Activated CD8-positive, alpha-beta memory T cell treated with anti-CD3 and anti-CD28 coated beads for 36 hours (primary cell): ENCODE measurements around the gene AGPS. TPM values are rescaled to one million over a fixed set of nuclear protein-coding genes. Genes with fewer than 3 reads are reported as not detected.

ENCODE experiments used
- CTCF ChIA-PET: fragments of 350-600 bp; sonication (Branson Sonifier 250); formaldehyde crosslinking; loops from one replicate; lab custom pipeline; 2021; ENCODE audit warnings: antibody characterized with exemption; lab: Charles Lee
- POLR2A ChIA-PET: fragments of 350-600 bp; sonication (Branson Sonifier 250); formaldehyde crosslinking; loops from one replicate; lab custom pipeline; 2021; ENCODE audit warnings: antibody characterized with exemption; lab: Charles Lee
- total RNA-seq, 2 experiments: library from RNA; stranded (reverse); gene quantifications; one replicate each; pipeline ENCODE4 v1.2.3, GENCODE V29; 2021

AGPS gene
- total RNA-seq, 2 experiments from 2014 or later, result 64.8 to 69.7 TPM

DNA sequence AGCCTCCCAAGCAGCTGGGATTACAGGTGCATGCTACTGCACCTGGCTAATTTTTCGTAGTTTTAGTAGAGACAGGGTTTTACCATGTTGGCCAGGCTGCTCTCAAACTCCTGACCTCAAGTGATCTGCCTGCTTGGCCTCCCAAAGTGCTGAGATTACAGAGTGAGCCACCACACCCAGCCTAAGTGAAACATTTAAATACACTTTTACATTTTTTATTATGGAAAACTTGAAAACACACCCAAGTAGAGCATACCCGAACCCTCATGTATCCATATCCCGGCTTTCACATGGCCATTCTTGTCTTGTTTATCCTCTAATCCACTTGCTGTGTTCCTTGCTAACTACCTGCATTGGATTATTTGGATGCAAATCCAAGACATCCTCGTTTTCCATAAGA is 13.2 kb upstream of the AGPS start:
- POLR2A ChIA-PET, result no interaction called here
- CTCF ChIA-PET, result interaction anchor here (1.2 kb wide), 2 partner anchors 13 to 214 kb away, joined by 3 to 4 read pairs; no protein-coding TSS in a partner anchor

DNA sequence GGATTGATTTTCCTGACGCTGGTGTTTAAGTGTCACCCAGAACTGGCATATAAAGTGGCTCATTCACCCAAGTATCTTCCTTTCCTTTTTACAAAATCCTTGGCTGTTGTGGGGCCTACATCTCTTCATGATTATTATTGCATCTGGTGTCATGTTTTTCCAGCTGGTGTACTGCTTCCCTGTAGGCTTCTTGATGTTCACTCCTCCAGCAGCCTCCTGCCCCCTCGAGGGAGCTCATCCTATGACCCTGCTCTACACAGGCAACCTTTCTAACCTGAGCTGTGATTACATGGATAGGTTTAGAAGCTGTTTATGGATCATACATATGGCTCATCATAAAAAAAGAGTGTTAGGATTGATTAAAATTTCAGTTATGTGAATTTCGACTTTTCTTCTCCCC is 12.4 kb upstream of the AGPS start:
- POLR2A ChIA-PET, result no interaction called here

DNA sequence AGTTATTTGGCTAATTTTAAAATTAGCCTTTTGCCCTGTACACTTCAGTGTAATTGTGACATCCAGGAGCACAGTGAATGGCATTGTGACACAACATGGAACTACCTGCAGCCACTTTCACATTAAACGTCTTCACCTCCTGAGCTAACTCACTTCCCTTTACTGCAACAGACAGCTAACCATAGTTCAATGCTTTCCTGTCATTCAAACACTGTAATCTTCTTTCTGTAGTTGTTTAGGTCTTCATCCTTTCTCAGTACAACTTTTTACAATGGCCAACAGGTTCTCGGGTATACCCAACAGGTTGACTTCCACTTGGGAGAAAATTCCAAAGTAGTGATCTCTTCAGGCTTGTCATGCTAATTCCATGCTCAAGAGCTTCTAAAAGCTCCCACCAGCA is 8.6 kb upstream of the AGPS start:
- CTCF ChIA-PET, result no interaction called here
- POLR2A ChIA-PET, result no interaction called here

More for the DNA sequence above, 12.4 kb upstream of the AGPS start:
- CTCF ChIA-PET, result interaction anchor here (1.2 kb wide), 2 partner anchors 12 to 215 kb away, joined by 3 to 4 read pairs; no protein-coding TSS in a partner anchor

DNA sequence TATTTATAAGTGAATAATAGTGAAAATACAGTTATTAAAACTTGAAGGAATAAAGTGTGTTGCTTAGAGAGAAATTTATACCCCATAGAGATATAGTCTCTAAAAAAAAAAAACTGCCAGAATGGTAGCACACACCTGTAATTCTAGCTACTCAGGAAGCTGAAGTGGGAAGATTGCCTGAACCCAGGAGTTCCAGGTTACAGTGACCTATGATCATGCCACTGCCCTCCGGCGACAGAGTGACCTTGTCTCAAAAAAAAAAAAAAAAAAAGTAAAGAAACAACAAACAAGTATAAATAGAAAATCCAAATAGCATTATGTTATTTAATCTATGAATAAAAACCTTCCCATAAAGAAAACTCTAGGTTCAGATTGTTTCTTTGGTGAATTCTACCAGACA is 7.4 kb upstream of the AGPS start:
- ChIA-PET POLR2A (no interaction called here), CTCF (no interaction called here)

DNA sequence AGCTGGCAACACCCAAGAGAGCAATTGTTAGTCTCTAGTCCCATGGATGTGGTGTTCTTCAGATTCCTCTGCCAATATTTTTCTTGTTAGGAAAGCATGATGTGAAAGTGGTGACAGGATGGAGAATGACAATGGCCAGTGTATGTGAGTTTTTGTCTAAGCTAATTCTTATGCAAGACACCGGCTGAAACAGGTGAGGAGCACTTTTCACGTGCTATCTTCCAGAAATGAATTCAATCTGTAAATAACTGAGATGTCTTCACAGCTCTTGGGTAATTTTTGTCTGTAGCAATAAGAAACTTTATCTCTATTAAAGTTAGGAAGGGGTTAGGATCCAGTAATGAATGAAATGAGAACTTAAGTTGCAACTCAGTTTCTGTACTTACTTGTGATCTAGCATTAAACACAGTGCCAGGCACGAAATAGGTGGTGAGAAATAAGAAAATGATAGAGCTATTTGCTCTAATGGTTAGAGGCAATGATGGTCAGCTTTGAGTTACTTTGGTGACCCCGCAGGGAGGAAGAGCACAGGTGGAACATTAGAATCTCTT is 676 bp upstream of the AGPS start:
- CTCF ChIA-PET, result interaction anchor here (0.5 to 1.7 kb wide), 4 partner anchors 12 to 152 kb away, joined by 3 to 6 read pairs (median 3); no protein-coding TSS in a partner anchor
- POLR2A ChIA-PET, result interaction anchor here (0.8 to 1.8 kb wide), 4 partner anchors 15 to 128 kb away, joined by 3 to 6 read pairs (median 4); partner anchors contain the start of gene NFE2L2

DNA sequence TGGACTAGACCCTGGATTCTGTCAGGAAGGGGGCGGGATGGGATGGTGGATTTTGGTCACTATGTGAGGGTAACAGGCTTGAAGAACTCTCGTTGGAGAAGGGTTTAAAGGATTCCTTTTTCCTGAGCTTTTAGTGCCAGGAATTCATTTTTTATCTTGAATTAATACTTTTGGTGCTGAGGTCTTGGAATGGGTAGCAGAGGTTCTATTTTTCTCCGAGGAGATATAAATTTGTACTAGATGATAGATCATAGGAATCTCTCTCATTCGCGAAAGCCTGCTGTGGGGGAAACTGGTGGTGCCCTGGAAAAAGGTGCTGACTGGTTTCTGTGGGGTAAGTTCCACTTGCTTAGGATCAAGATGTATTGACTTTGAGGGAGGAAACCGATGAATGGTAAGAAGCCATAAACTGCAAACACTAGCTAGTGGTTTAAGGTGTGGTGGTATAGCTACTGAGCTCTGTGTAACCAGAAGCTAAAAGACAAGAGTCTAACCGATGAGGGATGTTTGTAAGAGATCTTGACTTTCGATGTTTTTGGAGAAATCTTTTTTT is 706 bp downstream of the AGPS start:
- CTCF ChIA-PET, result interaction anchor here (1.1 to 1.7 kb wide), 4 partner anchors 12 to 579 kb away, joined by 3 to 6 read pairs (median 4); no protein-coding TSS in a partner anchor
- POLR2A ChIA-PET, result interaction anchor here (0.6 to 0.9 kb wide), 4 partner anchors 13 to 232 kb away, joined by 3 to 5 read pairs (median 4); no protein-coding TSS in a partner anchor

DNA sequence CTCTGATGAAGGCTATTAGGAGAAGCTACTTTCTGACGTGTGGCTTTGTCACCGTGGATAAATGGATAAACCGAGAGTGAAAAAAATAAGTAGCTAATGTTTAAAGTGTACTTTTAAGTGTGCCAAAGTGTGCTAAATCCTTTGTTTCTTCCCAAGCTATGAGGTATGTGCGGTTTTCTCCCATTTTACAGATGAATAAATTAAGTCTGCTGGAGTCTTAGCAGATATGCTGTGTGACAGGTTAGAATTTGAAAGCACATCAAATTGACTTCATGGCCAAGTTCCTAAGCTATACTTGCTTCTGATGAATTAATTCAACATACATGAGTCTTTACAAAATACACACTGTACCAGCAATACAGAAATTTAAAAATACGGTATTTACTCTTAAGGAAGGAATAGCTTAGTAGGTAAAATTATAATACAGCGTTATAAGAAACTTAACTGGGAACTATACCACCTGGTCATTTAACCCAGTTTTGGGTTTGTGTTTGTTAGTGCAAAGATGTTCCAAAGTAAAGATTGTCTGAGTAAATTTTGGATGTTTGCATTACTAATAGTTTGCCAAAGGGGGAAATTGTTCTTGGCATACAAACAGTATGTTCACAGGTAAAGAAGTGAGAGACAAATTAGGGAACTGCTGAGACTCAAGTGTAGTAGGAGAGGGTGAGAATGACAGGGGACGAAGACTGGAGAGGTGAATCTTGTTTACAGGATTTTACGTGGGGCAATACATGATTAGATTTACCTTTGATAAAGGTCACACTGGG is 1.4 kb downstream of the AGPS start:
- CTCF ChIA-PET, result interaction anchor here (1.1 to 1.7 kb wide), 3 partner anchors 13 to 579 kb away, joined by 3 to 5 read pairs (median 3); no protein-coding TSS in a partner anchor
- POLR2A ChIA-PET, result interaction anchor here (0.7 to 0.9 kb wide), 3 partner anchors 13 to 180 kb away, joined by 3 to 5 read pairs (median 5); no protein-coding TSS in a partner anchor

DNA sequence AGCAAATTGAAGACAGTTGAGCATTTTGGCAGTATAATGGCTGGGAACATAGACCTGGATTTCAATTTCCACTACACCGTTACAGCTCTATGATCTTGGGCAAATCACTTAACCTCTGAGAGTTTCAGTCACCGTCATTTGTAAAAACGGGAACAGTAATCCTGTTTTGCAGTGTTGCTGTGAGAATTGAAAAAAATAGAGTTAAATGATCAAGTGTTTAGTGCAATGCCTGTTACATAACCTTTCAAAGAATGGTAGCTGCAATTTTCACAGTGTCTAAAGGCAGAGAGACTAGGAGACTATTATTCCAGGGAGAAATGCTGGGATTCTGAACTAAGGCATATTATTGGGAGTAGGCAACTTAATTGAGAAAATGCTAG is 2.0 kb downstream of the AGPS start:
- CTCF ChIA-PET, result interaction anchor here (0.6 to 1.7 kb wide), 3 partner anchors 14 to 245 kb away, joined by 3 to 5 read pairs (median 3); no protein-coding TSS in a partner anchor
- POLR2A ChIA-PET, result no interaction called here

DNA sequence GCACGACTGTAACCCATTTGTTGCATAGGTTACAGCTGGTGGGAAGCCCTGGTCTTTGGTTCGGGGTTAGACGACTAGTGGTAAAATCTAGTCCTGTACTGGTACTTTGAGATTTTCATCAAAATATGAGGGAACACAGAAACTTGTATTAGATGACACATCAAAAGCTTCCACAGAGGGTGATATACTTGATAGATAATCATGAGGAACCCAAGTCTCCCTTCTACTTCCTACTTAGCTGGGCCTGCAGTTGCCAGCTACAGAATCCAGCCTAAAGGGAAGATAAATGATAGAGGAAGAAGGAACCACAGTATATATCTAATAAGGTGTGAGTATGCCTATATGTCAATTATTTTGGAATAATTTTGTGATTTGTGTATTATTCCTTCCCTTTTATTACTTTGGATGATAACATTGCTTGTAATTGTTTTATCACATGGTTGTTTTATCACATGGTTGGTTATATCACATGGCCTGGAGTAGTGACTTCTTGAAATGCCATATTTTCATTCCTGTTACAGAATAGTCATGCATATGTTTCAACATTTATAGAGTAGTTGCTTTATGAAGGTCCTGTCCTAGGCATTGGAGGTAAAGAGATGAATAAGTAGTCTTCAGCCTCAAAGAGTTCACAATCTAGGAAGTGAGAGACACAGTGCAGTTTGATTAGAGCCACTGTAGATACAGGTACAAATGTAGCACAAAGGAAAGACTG is 2.9 kb downstream of the AGPS start:
- POLR2A ChIA-PET, result no interaction called here
- CTCF ChIA-PET, result interaction anchor here (0.6 to 1.7 kb wide), 3 partner anchors 231 to 1336 kb away, joined by 3 to 5 read pairs (median 4); no protein-coding TSS in a partner anchor

DNA sequence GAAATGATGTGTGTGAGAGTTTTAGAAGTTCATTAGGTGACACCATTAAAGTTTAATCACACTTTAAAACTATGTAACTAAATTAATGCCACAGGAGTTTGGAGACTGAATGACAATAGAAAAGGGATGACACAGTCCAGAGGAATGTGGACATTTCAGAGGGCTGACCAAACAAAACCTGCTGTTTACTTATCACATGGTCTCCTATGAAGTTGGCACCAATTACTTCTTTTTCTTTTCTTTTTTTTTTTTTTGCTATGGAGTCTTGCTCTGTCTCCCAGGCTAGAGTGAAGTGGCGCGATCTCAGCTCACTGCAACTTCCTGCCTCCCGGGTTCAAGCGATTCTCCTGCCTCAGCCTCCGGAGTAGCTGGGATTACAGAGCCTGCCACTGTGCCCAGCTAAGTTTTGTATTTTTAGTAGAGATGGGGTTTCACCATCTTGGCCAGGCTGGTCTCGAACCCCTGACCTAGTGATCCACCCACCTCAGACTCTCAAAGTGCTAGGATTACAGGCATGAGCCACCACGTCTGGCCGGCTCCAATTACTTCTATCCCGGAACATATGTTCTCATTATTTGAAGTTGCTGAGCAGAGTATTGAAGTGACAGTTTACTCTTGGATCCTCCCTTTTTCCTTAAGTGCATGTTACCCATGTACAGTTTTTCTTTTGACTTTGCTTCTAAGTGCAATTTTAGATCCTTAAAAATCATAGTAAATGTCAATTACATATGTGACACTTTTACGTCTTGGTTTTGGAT is 4.3 kb downstream of the AGPS start:
- ChIA-PET CTCF (interaction anchor here (0.6 kb wide), 2 partner anchors 94 to 241 kb away, joined by 3 read pairs; no protein-coding TSS in a partner anchor), POLR2A (no interaction called here)

DNA sequence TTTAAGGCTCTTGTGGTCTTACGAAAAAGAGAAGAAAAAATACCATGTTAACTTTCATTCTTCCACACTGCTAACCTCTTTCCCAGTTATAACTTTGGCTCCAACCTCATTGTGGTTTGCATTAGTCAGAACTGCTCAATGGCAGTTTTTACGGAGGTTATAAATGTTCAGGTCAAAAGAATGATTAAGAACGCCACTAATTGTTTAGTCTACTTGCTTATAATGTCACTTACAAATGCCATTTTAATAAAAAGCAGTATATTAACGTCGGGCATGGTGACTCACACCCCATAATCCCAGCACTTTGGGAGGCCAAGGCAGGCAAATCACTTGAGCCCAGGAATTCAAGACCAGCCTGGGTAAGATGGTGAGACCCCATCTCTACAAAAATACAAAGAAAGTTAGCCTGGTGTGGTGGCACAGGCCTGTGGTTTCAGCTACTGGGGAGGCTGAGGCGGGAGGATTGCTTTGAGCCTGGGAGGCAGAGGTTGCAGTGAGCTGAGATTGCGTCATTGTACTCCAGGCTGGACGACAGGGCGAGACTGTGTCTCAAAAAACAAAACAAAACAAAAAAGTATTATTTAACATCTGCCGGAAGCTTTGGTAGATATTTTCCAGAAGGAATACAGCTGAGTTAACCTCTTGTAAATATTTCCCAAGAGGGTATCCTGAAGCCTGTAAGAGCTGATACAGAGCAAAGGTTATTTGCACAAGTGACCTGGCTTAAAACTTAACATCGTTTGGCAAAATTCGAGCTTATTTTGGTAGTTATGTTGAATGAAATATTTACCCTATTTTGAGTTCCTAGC is 5.1 kb downstream of the AGPS start:
- ChIA-PET POLR2A (no interaction called here), CTCF (no interaction called here)

DNA sequence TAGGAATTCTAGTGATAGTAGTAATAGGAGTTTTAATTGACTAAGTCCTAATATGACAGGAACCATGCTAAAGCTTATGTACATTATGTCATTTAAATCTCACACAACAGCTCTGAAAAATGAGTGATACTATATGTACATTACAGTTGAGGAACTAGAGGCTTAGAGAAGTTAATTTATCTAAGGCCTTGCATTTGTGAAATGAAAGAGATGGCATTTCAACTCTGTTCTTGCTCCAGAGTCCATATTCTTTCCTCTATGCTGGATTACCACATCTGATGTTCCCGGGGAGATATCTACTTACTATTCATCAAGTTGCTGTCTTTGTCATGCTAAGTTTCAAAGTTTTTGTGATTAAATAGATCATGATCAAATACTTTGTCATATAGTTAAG is 5.7 kb downstream of the AGPS start:
- CTCF ChIA-PET, result no interaction called here
- POLR2A ChIA-PET, result no interaction called here

DNA sequence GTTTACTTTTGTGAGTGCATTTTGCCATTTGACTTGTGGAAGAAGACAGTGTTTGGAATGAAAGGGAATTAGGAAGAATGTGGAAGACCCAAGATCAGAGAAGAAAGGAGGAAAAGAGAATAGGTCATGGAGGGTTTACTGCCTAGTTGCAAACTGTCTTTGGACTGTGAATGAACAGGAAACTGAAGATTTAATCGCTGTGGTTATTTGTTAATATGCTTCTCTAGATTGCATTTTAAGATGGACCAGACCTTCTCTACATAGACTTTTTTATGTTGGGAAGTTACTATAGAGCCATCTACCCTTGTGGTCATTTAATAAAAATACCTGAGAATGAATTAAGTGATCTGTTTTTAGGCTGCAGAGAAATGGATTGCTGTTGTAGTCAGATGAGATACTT is 6.2 kb downstream of the AGPS start:
- ChIA-PET POLR2A (no interaction called here), CTCF (no interaction called here)

DNA sequence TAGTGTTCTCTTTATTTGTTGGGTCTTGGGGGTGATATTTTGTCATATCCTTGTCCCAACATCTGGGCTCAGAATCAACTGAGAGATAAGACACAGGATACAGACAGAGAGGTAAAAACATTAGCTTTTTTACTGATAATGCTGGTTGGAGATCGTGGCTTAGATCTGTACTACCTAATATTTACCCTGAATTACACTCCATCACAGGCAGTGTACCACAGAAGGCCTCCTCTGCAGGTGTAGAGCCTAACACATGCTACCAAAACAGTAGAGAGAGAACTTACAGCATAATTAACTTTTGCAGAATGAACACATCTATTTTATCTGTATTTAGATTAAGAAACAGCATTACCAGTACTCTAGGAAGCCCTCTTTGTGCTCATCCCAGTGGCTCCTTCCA is 6.8 kb downstream of the AGPS start:
- ChIA-PET CTCF (no interaction called here), POLR2A (no interaction called here)

DNA sequence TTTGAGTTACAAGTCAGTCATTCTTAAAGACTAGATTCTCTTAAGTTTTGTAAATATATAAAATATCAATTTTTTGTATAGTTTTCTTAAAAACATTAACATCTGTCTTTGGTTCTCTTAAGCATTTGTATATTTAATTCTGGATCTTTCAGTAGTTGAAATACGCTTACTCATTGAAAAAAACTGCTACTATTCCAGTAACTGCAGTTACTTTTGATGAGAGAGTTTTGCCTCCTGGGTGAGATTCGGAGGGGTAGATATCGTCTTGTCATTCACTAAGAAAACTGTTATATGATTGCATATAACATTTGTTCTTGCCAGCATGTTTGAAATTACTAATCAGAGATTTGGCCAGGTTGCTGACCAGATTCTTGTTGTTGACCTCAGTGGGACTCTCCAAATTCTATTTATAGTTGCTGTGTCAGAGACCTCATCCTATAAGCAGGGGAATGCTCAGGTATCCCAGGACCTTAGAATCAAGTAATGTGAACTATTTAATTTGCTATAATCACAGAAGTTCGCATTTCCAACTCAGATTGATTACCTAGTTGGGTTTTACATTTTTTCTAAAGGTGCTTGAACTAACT is 7.9 kb downstream of the AGPS start:
- ChIA-PET CTCF (interaction anchor here (1.3 kb wide), 1 partner anchor 13 kb away, joined by 3 read pairs; no protein-coding TSS in a partner anchor), POLR2A (interaction anchor here (0.6 kb wide), 1 partner anchor 50 kb away, joined by 3 read pairs; no protein-coding TSS in a partner anchor)

DNA sequence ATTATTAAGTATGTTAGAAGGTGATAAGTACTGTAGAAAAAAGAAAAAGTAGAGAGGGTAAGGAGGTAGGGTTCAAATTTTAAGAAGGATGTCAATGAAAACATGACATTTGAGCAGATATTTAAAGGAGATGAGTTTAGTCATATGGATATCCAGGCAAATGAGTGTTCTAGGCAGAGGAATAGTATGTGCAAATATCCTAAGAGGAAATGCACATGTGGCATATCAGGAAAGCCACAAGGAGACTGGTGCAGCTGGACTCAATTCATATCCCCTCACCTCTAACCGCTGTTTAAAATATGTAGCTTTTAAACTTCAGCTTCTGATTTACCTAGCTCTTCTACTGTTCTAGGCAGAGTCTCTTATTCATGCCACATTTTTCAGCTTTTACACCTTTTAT is 9.5 kb downstream of the AGPS start:
- CTCF ChIA-PET, result no interaction called here

DNA sequence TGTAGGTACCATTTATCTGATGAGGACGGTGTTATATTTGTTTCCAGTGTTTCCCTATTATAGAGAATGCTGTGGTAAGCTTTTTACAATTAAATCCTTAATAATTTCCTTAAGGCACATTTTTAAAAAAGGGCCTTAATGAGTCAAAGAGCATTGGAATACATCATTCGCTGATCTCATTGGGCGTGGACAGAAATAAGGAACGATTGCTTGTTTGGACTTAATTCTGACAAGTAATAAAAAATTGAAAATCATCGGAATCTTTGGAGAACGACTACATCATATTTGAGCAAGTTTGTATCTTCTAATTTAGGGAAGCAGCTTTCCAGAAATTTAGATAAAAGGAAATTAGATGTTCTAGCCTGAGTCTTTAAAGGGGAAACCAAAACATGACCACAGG is 11.3 kb downstream of the AGPS start:
- POLR2A ChIA-PET, result no interaction called here

More for the DNA sequence above, 9.5 kb downstream of the AGPS start:
- POLR2A ChIA-PET, result no interaction called here

More for the DNA sequence above, 11.3 kb downstream of the AGPS start:
- CTCF ChIA-PET, result no interaction called here
